Osteoblast (primary cell): Measurements from ENCODE around the gene C11orf91. TPM values are rescaled to one million over a fixed set of nuclear protein-coding genes. Genes with fewer than 3 reads are reported as not detected.
A peak's percentile ranks its signal among the peaks of the same experiment; 100 is the strongest.
"Not testable (repeated sequence)": the region's sequence is repeated elsewhere in the genome, so short reads cannot be mapped to it uniquely, and the experiment has no call there.

Source experiments
- DNase-seq: peaks from one replicate; pipeline ENCODE4 v3.0.0; 2011; ENCODE audit warnings: low spot score, mixed read lengths; ENCODE audit not compliant: insufficient read length; ENCODE audit errors: missing footprints
- H2AFZ ChIP-seq: 2 replicates; pipeline ENCODE4 v1.6.0; 2011; ENCODE audit warnings: mild to moderate bottlenecking, low read length
- H3K27ac ChIP-seq: 2 replicates; pipeline ENCODE4 v1.5.1; 2011; ENCODE audit warnings: mild to moderate bottlenecking, low read depth, low read length, moderate library complexity
- H3K27me3 ChIP-seq: 2 replicates; pipeline ENCODE4 v1.6.0; 2012; ENCODE audit warnings: mild to moderate bottlenecking, control low read depth, inconsistent platforms, low read length, moderate library complexity; ENCODE audit not compliant: insufficient read depth
- H3K36me3 ChIP-seq: 2 replicates; pipeline ENCODE4 v1.5.1; 2011; ENCODE audit warnings: mild to moderate bottlenecking, low read length, control low read depth, moderate library complexity; ENCODE audit not compliant: insufficient read depth
- H3K4me1 ChIP-seq: 2 replicates; pipeline ENCODE4 v1.5.1; 2011; ENCODE audit warnings: mild to moderate bottlenecking, low read length, control low read depth, moderate library complexity; ENCODE audit not compliant: insufficient read depth
- H3K4me2 ChIP-seq: 2 replicates; pipeline ENCODE4 v1.6.0; 2011; ENCODE audit warnings: mild to moderate bottlenecking, low read length; ENCODE audit not compliant: insufficient read depth
- H3K4me3 ChIP-seq: fragments of 200-600 bp; sonication (generic); 3 replicates; pipeline ENCODE4 v1.5.1; 2012; ENCODE audit warnings: mild to moderate bottlenecking, low read length, inconsistent platforms; ENCODE audit not compliant: insufficient read depth
- H3K79me2 ChIP-seq: 2 replicates; pipeline ENCODE4 v1.6.0; 2012; ENCODE audit warnings: mild to moderate bottlenecking, low read length, control low read depth, inconsistent platforms; ENCODE audit not compliant: insufficient read depth
- H3K9me3 ChIP-seq: 2 replicates; pipeline ENCODE4 v1.5.1; 2011; ENCODE audit warnings: low read depth, low read length, control low read depth
- H4K20me1 ChIP-seq: 2 replicates; pipeline ENCODE4 v1.6.0; 2012; ENCODE audit warnings: mild to moderate bottlenecking, low read length, control low read depth; ENCODE audit not compliant: insufficient read depth
- total RNA-seq: library from RNA; depleted of rRNA; stranded (reverse); fragments of >200 nt; gene quantifications from 2 replicates; pipeline ENCODE4 v1.2.3, GENCODE V29; 2012
- TF ChIP-seq, protein P1 (sequence below): IDR thresholded peaks from 2 replicates; pipeline ENCODE4 v1.5.1; 2011; ENCODE audit warnings: mild to moderate bottlenecking, low read depth, low read length, moderate library complexity; ENCODE audit errors: extremely low read depth

The C11orf91 gene
- total RNA-seq, 1 donor: not detected

DNA sequence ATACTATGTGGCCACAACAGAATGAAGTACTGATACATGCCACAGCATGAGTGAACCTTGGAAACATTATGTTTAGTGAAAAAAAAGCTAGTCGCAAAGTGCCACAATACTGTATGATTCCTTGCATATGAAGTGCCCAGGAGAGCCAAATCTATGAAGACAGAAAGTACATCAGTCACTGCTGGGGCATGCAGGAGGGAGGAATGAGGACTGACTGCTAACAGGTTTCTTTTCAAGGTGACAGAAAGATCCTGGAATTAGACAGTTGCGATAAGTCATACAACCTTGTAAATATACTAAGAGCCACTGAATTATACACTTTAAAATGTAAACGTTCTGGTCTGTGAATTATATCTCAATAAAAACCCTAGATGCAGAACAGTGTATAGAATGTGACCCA lies 11.8 kb upstream of the C11orf91 start:
- no peak overlapping the region for H3K27ac ChIP-seq

DNA sequence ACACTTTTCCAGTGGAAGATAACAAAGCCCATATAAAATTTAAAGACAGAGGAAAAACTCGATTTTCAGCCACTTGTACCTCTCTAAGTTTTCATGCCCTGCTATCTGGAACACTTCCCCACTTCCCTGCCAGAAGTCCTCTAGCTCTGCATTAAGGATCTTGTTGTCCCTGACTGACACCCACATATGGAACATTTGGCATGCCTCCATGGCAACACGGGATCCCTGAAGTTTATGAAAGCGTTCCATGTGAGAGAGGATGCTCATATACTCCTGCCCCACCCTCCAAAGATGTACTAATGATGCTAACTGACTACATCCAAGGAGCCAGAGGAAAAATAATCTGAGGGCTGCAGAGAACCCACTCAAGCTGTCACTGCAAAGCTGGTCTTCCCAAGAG lies 8.8 kb upstream of the C11orf91 start:
- Histone ChIP-seq H2AFZ (no peak overlapping the region), H3K4me2 (no peak overlapping the region), H3K36me3 (peaks cover 84% of the 10 kb centered on the region), H3K27me3 (no peaks in the 10 kb centered on the region), H3K27ac (no peak overlapping the region), H3K9me3 (no peaks in the 10 kb centered on the region), H4K20me1 (no peaks in the 10 kb centered on the region), H3K4me1 (peaks cover 9% of the 10 kb centered on the region), H3K4me3 (no peak overlapping the region), H3K79me2 (peaks cover 69% of the 10 kb centered on the region)
- DNase-seq: no peak
- TF ChIP-seq, protein P1, sequence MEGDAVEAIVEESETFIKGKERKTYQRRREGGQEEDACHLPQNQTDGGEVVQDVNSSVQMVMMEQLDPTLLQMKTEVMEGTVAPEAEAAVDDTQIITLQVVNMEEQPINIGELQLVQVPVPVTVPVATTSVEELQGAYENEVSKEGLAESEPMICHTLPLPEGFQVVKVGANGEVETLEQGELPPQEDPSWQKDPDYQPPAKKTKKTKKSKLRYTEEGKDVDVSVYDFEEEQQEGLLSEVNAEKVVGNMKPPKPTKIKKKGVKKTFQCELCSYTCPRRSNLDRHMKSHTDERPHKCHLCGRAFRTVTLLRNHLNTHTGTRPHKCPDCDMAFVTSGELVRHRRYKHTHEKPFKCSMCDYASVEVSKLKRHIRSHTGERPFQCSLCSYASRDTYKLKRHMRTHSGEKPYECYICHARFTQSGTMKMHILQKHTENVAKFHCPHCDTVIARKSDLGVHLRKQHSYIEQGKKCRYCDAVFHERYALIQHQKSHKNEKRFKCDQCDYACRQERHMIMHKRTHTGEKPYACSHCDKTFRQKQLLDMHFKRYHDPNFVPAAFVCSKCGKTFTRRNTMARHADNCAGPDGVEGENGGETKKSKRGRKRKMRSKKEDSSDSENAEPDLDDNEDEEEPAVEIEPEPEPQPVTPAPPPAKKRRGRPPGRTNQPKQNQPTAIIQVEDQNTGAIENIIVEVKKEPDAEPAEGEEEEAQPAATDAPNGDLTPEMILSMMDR: no peak

More for the DNA sequence above, 11.8 kb upstream of the C11orf91 start:
- peaks cover 84% of the 10 kb centered on the region for H3K36me3 ChIP-seq
- H3K9me3 ChIP-seq: no peaks in the 10 kb centered on the region
- H3K79me2 ChIP-seq: peaks cover 88% of the 10 kb centered on the region
- DNase-seq: no peak
- no peaks in the 10 kb centered on the region for H3K27me3 ChIP-seq
- no peaks in the 10 kb centered on the region for H3K4me1 ChIP-seq
- peaks cover 12% of the 10 kb centered on the region for H4K20me1 ChIP-seq
- no peak overlapping the region for H3K4me3 ChIP-seq
- TF ChIP-seq, protein P1: no peak
- no peak overlapping the region for H3K4me2 ChIP-seq
- no peak overlapping the region for H2AFZ ChIP-seq

DNA sequence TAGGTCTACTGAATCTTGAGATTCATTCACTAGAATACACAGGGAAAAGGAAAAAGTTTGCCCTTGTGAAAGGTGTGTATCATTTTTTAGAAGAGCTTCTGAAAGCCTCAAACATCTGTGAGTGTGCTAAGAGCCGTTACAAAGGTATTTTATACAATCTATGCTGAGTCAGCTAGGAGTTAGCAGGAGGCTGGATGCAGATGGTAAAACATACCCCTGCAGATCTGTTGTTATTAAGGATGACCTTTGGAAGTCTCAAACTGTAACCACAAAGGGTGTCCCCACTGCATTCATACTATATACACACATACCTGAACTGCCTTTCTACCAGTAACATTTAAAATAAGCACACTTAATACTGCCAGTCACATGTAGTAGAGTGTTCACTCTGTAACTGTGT lies 8.4 kb upstream of the C11orf91 start:
- Histone ChIP-seq H3K9me3 (no peaks in the 10 kb centered on the region), H3K27ac (no peak overlapping the region), H3K4me1 (peaks cover 14% of the 10 kb centered on the region), H4K20me1 (no peaks in the 10 kb centered on the region), H3K4me2 (no peak overlapping the region), H3K27me3 (no peaks in the 10 kb centered on the region), H3K36me3 (peaks cover 83% of the 10 kb centered on the region), H3K4me3 (no peak overlapping the region), H3K79me2 (peaks cover 65% of the 10 kb centered on the region), H2AFZ (no peak overlapping the region)
- TF ChIP-seq, protein P1: no peak
- DNase-seq: no peak

DNA sequence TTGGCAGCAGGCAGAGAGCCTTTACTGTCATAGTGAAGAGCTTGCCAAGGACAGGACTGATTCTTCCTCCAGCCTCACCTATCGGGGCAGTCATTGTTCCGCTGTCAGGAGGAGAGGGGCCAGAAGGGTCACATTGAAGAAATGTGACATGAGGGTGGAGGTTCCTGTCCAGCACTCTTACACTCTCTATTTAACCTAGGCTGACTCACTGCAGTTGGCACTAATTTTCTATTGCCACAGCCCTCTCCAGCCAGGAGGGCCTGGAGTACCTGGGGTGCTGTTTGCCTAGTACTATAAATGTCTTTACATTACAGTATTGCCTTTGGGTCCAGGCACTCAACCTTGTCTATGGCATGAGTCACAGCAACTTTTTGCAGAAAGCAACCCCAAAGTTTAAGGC lies 7.2 kb upstream of the C11orf91 start:
- H3K9me3 ChIP-seq, H3K4me2 ChIP-seq, H3K4me3 ChIP-seq, DNase-seq, H3K27me3 ChIP-seq, H2AFZ ChIP-seq, H4K20me1 ChIP-seq: not testable (repeated sequence)
- peaks cover 54% of the 10 kb centered on the region for H3K79me2 ChIP-seq
- H3K4me1 ChIP-seq: peaks cover 26% of the 10 kb centered on the region
- peaks cover 72% of the 10 kb centered on the region for H3K36me3 ChIP-seq
- peak overlapping the region; percentile 11 for H3K27ac ChIP-seq
